Measurements from ENCODE around the gene ZFHX3. TPM values are rescaled to one million over a fixed set of nuclear protein-coding genes. Genes with fewer than 3 reads are reported as not detected.

Gene ZFHX3
- polyA plus RNA-seq, 1 donor (not counting 4 experiments of a cell fraction or from before 2014, with no cell fraction given), result 1.2 TPM

- H3K79me2 ChIP-seq (ENCODE audit: control insufficient read depth, insufficient read depth, low read length), result no peaks in the 10 kb centered on the region
- H3K4me1 ChIP-seq (ENCODE audit: control insufficient read depth, extremely low read depth, insufficient read depth, low read length), result no peaks in the 10 kb centered on the region
- H3K9ac ChIP-seq (ENCODE audit: control insufficient read depth, extremely low read depth, insufficient read depth, low read length), result no peak overlapping the region
- H3K9me1 ChIP-seq (ENCODE audit: control insufficient read depth, extremely low read depth, insufficient read depth, low read length), result no peaks in the 10 kb centered on the region
- TF ChIP-seq EZH2 (IDR thresholded peaks at IDR 0.05; ENCODE audit: low read length), result no peak
- no peak for TF ChIP-seq CTCF (optimal IDR thresholded peaks at IDR 0.05 in 1 of 3, IDR thresholded peaks at IDR 0.05 in 1 of 3, conservative IDR thresholded peaks at IDR 0.05 in 1 of 3; ENCODE audit: extremely low read depth in 1 of 3, insufficient read depth in 2 of 3, low read length in 3 of 3)
- H3K9me3 ChIP-seq (ENCODE audit: control insufficient read depth, low read depth, low read length), result no peaks in the 10 kb centered on the region
- H3K4me3 ChIP-seq (ENCODE audit: control insufficient read depth in 2 of 3, extremely low read depth in 1 of 3, insufficient read depth in 2 of 3, low read depth in 1 of 3, low read length in 3 of 3), result no peak overlapping the region
- no peak overlapping the region for H3K4me2 ChIP-seq (ENCODE audit: control insufficient read depth, extremely low read depth, insufficient read depth, low read depth, low read length)
- H3K36me3 ChIP-seq (ENCODE audit: control insufficient read depth in 2 of 2, extremely low read depth in 1 of 2, insufficient read depth in 2 of 2, low read length in 2 of 2), result no peaks in the 10 kb centered on the region
- H2AFZ ChIP-seq (ENCODE audit: control insufficient read depth, low read length), result no peak overlapping the region
- H3K27ac ChIP-seq (ENCODE audit: control insufficient read depth, insufficient read depth, low read length), result no peak overlapping the region
- no peak for FAIRE-seq
- H4K20me1 ChIP-seq (ENCODE audit: control insufficient read depth, extremely low read depth, insufficient read depth, low read length), result no peaks in the 10 kb centered on the region
- no peak for DNase-seq (ENCODE audit: low read depth, low spot score)
- H3K27me3 ChIP-seq (ENCODE audit: control insufficient read depth, extremely low read depth, insufficient read depth, low read length), result no peaks in the 10 kb centered on the region
- dilution Hi-C loops (cut with MboI; ENCODE audit: extremely low pct_ligation_motif_present, low sequenced_read_pairs), result no loop called here
Observed at GRCh38 chr16:72749091-72749490, 298.8 kb downstream of the ZFHX3 start.

GRCh38 chr16:72744076-72744793 lies 303.7 kb downstream of the ZFHX3 start:
- H3K9me1 ChIP-seq (ENCODE audit: control insufficient read depth, extremely low read depth, insufficient read depth, low read length), result no peaks in the 10 kb centered on the region
- H3K4me3 ChIP-seq (ENCODE audit: control insufficient read depth in 2 of 3, extremely low read depth in 1 of 3, insufficient read depth in 2 of 3, low read depth in 1 of 3, low read length in 3 of 3), result no peak overlapping the region
- H4K20me1 ChIP-seq (ENCODE audit: control insufficient read depth, extremely low read depth, insufficient read depth, low read length), result no peaks in the 10 kb centered on the region
- no peaks in the 10 kb centered on the region for H3K9me3 ChIP-seq (ENCODE audit: control insufficient read depth, low read depth, low read length)
- H3K79me2 ChIP-seq (ENCODE audit: control insufficient read depth, insufficient read depth, low read length), result no peaks in the 10 kb centered on the region
- no peak for TF ChIP-seq CTCF (optimal IDR thresholded peaks at IDR 0.05 in 1 of 3, IDR thresholded peaks at IDR 0.05 in 1 of 3, conservative IDR thresholded peaks at IDR 0.05 in 1 of 3; ENCODE audit: extremely low read depth in 1 of 3, insufficient read depth in 2 of 3, low read length in 3 of 3)
- no peak for TF ChIP-seq EZH2 (IDR thresholded peaks at IDR 0.05; ENCODE audit: low read length)
- no peaks in the 10 kb centered on the region for H3K27me3 ChIP-seq (ENCODE audit: control insufficient read depth, extremely low read depth, insufficient read depth, low read length)
- H2AFZ ChIP-seq (ENCODE audit: control insufficient read depth, low read length), result no peak overlapping the region
- H3K4me2 ChIP-seq (ENCODE audit: control insufficient read depth, extremely low read depth, insufficient read depth, low read depth, low read length), result no peak overlapping the region
- H3K27ac ChIP-seq (ENCODE audit: control insufficient read depth, insufficient read depth, low read length), result no peak overlapping the region
- H3K9ac ChIP-seq (ENCODE audit: control insufficient read depth, extremely low read depth, insufficient read depth, low read length), result no peak overlapping the region
- no peak for DNase-seq (ENCODE audit: low read depth, low spot score)
- no peak for FAIRE-seq
- dilution Hi-C loops (cut with MboI; ENCODE audit: extremely low pct_ligation_motif_present, low sequenced_read_pairs), result no loop called here
- H3K36me3 ChIP-seq (ENCODE audit: control insufficient read depth in 2 of 2, extremely low read depth in 1 of 2, insufficient read depth in 2 of 2, low read length in 2 of 2), result no peaks in the 10 kb centered on the region
- H3K4me1 ChIP-seq (ENCODE audit: control insufficient read depth, extremely low read depth, insufficient read depth, low read length), result no peaks in the 10 kb centered on the region
